Measurements from ENCODE around the gene RASD2. TPM values are rescaled to one million over a fixed set of nuclear protein-coding genes. Genes with fewer than 3 reads are reported as not detected.

Gene RASD2
- total RNA-seq, 1 experiment from 2014 or later = 0.42 TPM

DNA sequence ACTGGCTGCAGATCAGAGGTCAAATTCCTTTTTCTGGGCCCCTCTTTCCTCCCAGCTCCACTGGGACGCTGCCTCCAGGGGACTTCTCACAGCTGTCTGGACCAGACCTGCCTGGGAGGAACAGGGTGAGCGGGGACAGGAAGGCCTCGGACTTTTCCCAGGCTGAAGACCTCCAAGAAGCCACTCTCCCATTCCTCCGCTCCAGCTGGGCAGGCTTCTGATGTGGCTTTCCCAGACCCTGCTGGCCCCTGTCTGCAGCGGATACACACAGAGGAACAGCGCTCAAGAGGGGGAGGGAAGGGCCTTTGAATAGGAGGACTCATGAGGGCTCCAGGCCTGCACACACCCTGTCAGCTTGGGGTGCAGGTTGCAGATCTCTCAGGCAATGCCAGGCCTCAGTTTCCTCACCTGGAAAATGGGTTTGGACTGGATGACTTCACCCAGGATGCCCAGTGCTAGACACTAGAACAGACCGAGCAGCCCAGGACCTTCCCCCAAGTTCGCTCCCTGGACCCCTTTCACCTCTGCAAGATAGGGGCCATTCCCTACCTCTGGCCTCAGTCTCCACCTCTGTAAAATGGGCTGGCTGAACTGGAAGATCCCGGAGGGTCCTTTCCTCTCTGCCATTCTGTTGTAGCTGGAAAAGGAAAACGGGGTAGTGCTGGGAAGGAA is 39.9 kb downstream of the RASD2 start:
- H2BK5ac ChIP-seq (ENCODE audit: insufficient read length, low read length) = no peak overlapping the region
- no peak overlapping the region for H3T11ph ChIP-seq (ENCODE audit: low read length)
- Mint-ChIP-seq H3K9me3 (no peaks in the 10 kb centered on the region), H3K27me3 (ENCODE audit: low read depth) (peaks cover 8% of the 10 kb centered on the region), H3K4me3 (no peak overlapping the region), H3K27ac (no peak overlapping the region), H3K4me1 (peaks cover 6 to 7% of the 10 kb centered on the region in 2 experiments), H3K36me3 (ENCODE audit: insufficient read depth in 1 of 3, low read depth in 3 of 3) (no peaks in the 10 kb centered on the region)
- no peak overlapping the region for H2BK12ac ChIP-seq (ENCODE audit: insufficient read length, low read depth, low read length)
- H3K9me3 ChIP-seq (ENCODE audit: control insufficient read depth, low read depth, low read length) = no peaks in the 10 kb centered on the region
- no peak overlapping the region for H2BK20ac ChIP-seq (ENCODE audit: low read depth, low read length, poor library complexity, severe bottlenecking)
- WGBS (ENCODE audit: extremely low coverage, insufficient read length, low lambda C conversion rate) = no CpG with 5 or more reads among the region's 10 CpGs
- H3K56ac ChIP-seq (ENCODE audit: insufficient read length, low read depth, low read length) = no peak overlapping the region
- no peak overlapping the region for H4K5ac ChIP-seq (ENCODE audit: insufficient read length, low read depth, low read length)
- H3K9ac ChIP-seq (ENCODE audit: extremely low read depth, insufficient read length, low read length) = no peak overlapping the region
- H3K4me1 ChIP-seq (ENCODE audit: insufficient read depth, low read length) = no peaks in the 10 kb centered on the region
- H3K4ac ChIP-seq (ENCODE audit: low read depth, low read length) = no peak overlapping the region
- H2AFZ ChIP-seq (ENCODE audit: low read length) = no peak overlapping the region
- H3K4me2 ChIP-seq (ENCODE audit: insufficient read depth, insufficient read length, low read length) = no peak overlapping the region
- no peak overlapping the region for H3K18ac ChIP-seq (ENCODE audit: insufficient read length, low read depth, low read length)
- TF ChIP-seq, protein P1, sequence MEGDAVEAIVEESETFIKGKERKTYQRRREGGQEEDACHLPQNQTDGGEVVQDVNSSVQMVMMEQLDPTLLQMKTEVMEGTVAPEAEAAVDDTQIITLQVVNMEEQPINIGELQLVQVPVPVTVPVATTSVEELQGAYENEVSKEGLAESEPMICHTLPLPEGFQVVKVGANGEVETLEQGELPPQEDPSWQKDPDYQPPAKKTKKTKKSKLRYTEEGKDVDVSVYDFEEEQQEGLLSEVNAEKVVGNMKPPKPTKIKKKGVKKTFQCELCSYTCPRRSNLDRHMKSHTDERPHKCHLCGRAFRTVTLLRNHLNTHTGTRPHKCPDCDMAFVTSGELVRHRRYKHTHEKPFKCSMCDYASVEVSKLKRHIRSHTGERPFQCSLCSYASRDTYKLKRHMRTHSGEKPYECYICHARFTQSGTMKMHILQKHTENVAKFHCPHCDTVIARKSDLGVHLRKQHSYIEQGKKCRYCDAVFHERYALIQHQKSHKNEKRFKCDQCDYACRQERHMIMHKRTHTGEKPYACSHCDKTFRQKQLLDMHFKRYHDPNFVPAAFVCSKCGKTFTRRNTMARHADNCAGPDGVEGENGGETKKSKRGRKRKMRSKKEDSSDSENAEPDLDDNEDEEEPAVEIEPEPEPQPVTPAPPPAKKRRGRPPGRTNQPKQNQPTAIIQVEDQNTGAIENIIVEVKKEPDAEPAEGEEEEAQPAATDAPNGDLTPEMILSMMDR (conservative IDR thresholded peaks at IDR 0.05) = no peak
- H3K79me1 ChIP-seq (ENCODE audit: insufficient read depth, low read depth, low read length, poor library complexity, severe bottlenecking) = no peaks in the 10 kb centered on the region
- no peaks in the 10 kb centered on the region for H4K20me1 ChIP-seq (ENCODE audit: control insufficient read depth, insufficient read depth, insufficient read length)
- H3K79me2 ChIP-seq (ENCODE audit: insufficient read depth, low read length) = no peaks in the 10 kb centered on the region
- no peak overlapping the region for H4K8ac ChIP-seq (replicated peaks; ENCODE audit: insufficient read length, low read depth, low read length)
- no peaks in the 10 kb centered on the region for H3K23me2 ChIP-seq (ENCODE audit: insufficient read length, low read depth, low read length, poor library complexity, severe bottlenecking)
- no peak overlapping the region for H4K91ac ChIP-seq (ENCODE audit: insufficient read length, low read depth, low read length)
- no peaks in the 10 kb centered on the region for H3K27me3 ChIP-seq (ENCODE audit: insufficient read depth, low read length)
- no peak overlapping the region for H3K23ac ChIP-seq (ENCODE audit: insufficient read length, low read depth, low read length)
- H2BK120ac ChIP-seq (ENCODE audit: low read depth, low read length, poor library complexity, severe bottlenecking) = no peak overlapping the region
- H3K14ac ChIP-seq (ENCODE audit: insufficient read depth, low read length) = no peak overlapping the region
- DNase-seq = no peak
- no peak overlapping the region for H2BK15ac ChIP-seq (ENCODE audit: low read depth, low read length)
- no peak overlapping the region for H2AK5ac ChIP-seq (ENCODE audit: insufficient read length, low read length)
- H3K27ac ChIP-seq (ENCODE audit: insufficient read length, low read depth, low read length) = no peak overlapping the region
